Measurements from ENCODE around the gene ELMO3.

DNA sequence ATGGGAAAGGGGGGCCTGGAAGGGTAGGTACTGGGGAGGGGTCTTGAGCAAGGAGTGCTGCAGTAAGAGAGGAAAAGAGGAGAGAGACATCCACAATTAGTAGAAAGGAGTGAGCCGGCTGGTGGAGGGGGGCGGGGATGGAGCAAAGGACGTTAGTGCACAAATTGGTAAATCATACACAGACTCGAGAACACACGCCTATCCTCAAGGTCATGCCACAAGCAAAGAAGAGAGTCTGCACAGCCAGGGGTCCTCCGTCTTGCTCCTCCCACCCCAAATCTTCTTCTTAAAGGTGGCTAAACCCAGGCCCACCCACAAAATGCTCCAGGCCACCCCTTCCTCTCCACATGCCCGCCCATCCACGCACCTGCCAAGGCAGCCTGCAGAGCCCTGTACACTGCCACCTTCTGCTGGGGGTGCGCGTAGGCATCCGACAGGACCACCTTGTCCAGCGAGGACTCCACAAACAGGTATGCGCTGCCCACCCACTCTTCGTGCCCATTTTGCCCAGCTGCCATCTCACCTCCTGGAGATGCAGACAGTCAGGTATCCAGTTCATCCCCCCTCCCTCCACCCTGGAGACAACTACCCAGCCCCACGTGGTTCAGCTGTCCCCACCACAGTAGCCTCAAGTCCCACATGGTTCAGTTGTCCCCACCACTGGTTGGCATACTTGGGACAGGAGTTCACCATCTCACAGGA, 42.6 kb upstream of the ELMO3 start:
- TF ChIP-seq, protein P1, sequence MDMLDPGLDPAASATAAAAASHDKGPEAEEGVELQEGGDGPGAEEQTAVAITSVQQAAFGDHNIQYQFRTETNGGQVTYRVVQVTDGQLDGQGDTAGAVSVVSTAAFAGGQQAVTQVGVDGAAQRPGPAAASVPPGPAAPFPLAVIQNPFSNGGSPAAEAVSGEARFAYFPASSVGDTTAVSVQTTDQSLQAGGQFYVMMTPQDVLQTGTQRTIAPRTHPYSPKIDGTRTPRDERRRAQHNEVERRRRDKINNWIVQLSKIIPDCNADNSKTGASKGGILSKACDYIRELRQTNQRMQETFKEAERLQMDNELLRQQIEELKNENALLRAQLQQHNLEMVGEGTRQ (IDR thresholded peaks at IDR 0.05; ENCODE audit: low read depth, low read length) = no peak
- TF ChIP-seq, protein P2, sequence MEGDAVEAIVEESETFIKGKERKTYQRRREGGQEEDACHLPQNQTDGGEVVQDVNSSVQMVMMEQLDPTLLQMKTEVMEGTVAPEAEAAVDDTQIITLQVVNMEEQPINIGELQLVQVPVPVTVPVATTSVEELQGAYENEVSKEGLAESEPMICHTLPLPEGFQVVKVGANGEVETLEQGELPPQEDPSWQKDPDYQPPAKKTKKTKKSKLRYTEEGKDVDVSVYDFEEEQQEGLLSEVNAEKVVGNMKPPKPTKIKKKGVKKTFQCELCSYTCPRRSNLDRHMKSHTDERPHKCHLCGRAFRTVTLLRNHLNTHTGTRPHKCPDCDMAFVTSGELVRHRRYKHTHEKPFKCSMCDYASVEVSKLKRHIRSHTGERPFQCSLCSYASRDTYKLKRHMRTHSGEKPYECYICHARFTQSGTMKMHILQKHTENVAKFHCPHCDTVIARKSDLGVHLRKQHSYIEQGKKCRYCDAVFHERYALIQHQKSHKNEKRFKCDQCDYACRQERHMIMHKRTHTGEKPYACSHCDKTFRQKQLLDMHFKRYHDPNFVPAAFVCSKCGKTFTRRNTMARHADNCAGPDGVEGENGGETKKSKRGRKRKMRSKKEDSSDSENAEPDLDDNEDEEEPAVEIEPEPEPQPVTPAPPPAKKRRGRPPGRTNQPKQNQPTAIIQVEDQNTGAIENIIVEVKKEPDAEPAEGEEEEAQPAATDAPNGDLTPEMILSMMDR (conservative IDR thresholded peaks at IDR 0.05; ENCODE audit: low read depth, low read length) = no peak
- TF ChIP-seq, protein P3, sequence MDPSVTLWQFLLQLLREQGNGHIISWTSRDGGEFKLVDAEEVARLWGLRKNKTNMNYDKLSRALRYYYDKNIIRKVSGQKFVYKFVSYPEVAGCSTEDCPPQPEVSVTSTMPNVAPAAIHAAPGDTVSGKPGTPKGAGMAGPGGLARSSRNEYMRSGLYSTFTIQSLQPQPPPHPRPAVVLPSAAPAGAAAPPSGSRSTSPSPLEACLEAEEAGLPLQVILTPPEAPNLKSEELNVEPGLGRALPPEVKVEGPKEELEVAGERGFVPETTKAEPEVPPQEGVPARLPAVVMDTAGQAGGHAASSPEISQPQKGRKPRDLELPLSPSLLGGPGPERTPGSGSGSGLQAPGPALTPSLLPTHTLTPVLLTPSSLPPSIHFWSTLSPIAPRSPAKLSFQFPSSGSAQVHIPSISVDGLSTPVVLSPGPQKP (IDR thresholded peaks at IDR 0.05; ENCODE audit: borderline replicate concordance, low read depth, low read length) = no peak
- TF ChIP-seq RCOR1 (IDR thresholded peaks at IDR 0.05; ENCODE audit: insufficient replicate concordance, low read length) (no peak), POLR2A (IDR thresholded peaks at IDR 0.05; ENCODE audit: low read depth, low read length) (no peak), MXI1 (IDR thresholded peaks at IDR 0.05; ENCODE audit: borderline replicate concordance, low read depth, low read length) (no peak), CEBPB (IDR thresholded peaks at IDR 0.05; ENCODE audit: low read depth, low read length) (no peak)

Measured in IMR-90 (cell line).